Measurements from ENCODE around the gene EIF1B. TPM values are rescaled to one million over a fixed set of nuclear protein-coding genes. Genes with fewer than 3 reads are reported as not detected.

The EIF1B gene
- total RNA-seq, 1 donor: 60.4 TPM

DNA sequence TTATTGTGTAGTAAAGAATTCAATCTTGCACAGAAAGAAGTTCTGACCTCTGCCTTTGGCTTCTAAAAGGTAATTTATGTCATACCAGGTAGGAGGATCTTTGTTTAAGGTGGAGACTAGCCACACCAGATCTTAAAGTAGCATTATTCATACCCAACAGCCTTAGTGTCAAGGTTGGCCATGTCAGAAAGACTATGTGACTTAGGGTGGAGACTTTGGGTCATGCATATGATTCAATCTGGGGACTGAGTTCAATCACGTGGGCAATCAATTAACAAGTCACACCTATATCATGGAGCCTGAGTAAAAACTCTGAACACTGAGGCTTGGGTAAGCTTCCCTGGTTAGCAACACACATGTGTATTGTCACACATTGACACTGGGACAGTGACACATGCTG, 48.9 kb downstream of the EIF1B start:
- Histone ChIP-seq H3K27me3 (ENCODE audit: insufficient read depth, low read length) (peaks cover 5% of the 10 kb centered on the region), H3K4me3 (ENCODE audit: low read length) (no peak overlapping the region), H3K9me3 (ENCODE audit: low read depth, low read length) (no peaks in the 10 kb centered on the region), H3K4me1 (ENCODE audit: insufficient read depth, low read length) (no peaks in the 10 kb centered on the region)

Other genes with a start within 250 kb of the EIF1B start
- gene ENTPD3, start 77.5 kb downstream of the EIF1B start, total RNA-seq: 0.10 TPM
- gene RPL14, start 147.6 kb downstream of the EIF1B start, total RNA-seq: 542 TPM
- gene ZNF619, start 167.4 kb downstream of the EIF1B start, total RNA-seq: 5.4 TPM
- gene ZNF620, start 196.3 kb downstream of the EIF1B start, total RNA-seq: 0.63 TPM
- 5.6 TPM for gene ZNF621, start 215.3 kb downstream of the EIF1B start, total RNA-seq